ENCODE data around the gene LAG3.

Gene LAG3

GRCh38 chr12:6817098-6817497 is 44.8 kb downstream of the LAG3 start:
- intact Hi-C loops (cut with DNase I) = no loop called here
- no peak for DNase-seq

DNA sequence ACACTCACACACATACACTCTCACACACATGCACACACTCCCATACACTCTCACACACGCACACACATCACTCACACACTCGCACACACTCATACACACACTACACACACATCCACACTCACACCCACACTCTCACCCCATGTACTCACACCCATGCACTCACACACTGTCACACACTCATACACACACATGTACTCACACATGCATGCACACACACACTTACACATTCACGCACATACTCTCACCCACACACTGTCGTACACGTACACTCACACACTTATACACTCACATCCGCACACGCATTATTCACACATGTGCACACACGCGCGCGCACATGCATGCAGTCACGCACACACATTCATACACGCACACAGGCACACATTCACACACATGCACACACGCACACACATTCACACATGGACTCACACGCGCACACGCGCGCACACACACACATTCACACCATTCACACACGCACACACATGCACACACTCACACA is 45.4 kb downstream of the LAG3 start:
- intact Hi-C loops (cut with DNase I) = no loop called here
- DNase-seq = no peak

- intact Hi-C loops (cut with DNase I) = no loop called here
- no peak for DNase-seq
These were observed 45.9 kb downstream of the LAG3 start for GRCh38 chr12:6818222-6818621.

DNA sequence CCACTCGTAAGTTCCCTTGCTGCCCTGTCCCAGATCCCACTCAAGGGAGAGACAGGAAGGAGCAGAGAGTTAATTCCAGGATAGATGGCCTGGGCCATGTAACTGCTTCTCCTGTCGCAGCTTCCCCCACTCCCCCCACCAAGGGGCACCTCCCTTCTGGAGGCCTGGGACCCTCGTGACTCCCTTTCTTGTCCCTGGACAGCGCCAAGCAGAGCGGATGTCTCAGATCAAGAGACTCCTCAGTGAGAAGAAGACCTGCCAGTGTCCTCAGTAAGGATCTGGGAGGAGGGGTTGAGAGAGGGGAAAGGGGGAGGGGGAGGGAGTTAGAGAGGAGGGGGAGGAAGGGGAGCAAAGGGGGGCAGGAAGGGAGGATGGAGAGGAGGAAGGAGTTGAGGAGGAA is 46.3 kb downstream of the LAG3 start:
- DNase-seq = no peak
- intact Hi-C loops (cut with DNase I) = no loop called here

DNA sequence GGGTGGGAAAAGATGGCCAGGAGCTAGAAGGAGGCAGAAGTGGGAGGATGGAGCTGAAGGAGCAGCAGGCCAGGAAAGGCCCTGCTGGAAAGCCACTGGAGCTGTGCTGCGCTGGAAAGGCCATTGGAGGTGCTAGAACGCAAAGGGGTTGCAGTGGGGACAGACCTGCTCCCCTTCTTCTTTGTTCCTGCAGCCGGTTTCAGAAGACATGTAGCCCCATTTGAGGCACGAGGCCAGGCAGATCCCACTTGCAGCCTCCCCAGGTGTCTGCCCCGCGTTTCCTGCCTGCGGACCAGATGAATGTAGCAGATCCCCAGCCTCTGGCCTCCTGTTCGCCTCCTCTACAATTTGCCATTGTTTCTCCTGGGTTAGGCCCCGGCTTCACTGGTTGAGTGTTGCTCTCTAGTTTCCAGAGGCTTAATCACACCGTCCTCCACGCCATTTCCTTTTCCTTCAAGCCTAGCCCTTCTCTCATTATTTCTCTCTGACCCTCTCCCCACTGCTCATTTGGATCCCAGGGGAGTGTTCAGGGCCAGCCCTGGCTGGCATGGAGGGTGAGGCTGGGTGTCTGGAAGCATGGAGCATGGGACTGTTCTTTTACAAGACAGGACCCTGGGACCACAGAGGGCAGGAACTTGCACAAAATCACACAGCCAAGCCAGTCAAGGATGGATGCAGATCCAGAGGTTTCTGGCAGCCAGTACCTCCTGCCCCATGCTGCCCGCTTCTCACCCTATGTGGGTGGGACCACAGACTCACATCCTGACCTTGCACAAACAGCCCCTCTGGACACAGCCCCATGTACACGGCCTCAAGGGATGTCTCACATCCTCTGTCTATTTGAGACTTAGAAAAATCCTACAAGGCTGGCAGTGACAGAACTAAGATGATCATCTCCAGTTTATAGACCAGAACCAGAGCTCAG is 47.0 kb downstream of the LAG3 start:
- no peak for DNase-seq
- intact Hi-C loops (cut with DNase I) = loop anchor here (5.0 kb wide), 1 partner anchor 37 kb away; no protein-coding TSS in a partner anchor

GRCh38 chr12:6820166-6820565 is 47.8 kb downstream of the LAG3 start:
- intact Hi-C loops (cut with DNase I) = loop anchor here (5.0 kb wide), 1 partner anchor 38 kb away; no protein-coding TSS in a partner anchor
- no peak for DNase-seq

DNA sequence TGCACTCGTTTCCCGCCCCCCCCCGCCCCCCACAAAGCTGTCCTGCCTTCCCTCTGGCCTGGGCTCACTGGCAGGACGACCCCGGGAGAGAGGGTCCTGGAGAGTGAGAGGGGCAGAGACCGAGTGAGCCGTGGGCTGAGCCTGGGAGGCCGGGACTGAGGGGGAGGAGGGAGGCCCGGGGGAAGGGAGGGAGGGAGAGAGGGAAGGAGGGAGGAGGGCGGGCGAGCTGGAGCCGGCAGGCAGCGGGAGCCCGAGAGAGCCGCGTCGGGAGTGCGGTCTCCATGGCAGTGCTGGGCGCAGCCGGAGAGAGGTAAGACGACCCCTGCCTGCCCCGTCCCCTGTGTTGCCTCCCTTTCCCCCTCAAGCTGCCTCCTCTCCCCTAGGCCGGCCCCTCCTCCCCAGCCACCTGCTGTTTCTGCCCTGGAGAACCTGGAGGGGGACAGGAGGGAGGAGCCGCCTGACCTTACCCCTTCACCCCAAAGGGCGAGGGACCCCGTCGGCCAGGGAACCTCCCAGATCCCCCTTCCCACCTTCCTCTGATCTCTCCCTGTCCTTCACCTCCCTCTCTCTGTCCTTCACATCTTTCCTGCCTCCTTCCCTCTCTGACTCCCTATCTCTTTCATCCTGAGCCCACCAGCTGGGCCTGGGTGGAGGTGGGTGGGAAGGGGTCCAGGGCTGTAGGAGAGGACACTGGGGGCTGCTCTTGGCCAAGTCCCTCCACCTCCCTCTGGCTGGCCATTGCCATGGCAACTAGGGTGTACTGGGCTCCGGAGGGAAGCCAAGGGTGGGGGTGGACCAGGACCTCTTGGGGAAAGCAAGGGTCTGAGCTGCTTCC is 49.5 kb downstream of the LAG3 start, which contains the start of gene GPR162:
Gene GPR162 (plus strand): TSS at position 231 of the 835 bp plus-strand sequence. CDS start 2,078 bp downstream, outside the sequence.
- intact Hi-C loops (cut with DNase I) = loop anchor here (5.0 kb wide), 1 partner anchor 40 kb away; no protein-coding TSS in a partner anchor
- peak in 36 of 42 donors; percentile 38 to 79 (median 54) for DNase-seq

GRCh38 chr12:6822426-6823135 is 50.3 kb downstream of the LAG3 start:
- intact Hi-C loops (cut with DNase I) = loop anchor here (5.0 kb wide), 1 partner anchor 40 kb away; no protein-coding TSS in a partner anchor
- peak in 4 of 42 donors; percentile 16 to 62 (median 42) for DNase-seq

- no peak for DNase-seq
- intact Hi-C loops (cut with DNase I) = loop anchor here (5.0 kb wide), 1 partner anchor 41 kb away; no protein-coding TSS in a partner anchor
These were observed 51.1 kb downstream of the LAG3 start for GRCh38 chr12:6823182-6824084.

DNA sequence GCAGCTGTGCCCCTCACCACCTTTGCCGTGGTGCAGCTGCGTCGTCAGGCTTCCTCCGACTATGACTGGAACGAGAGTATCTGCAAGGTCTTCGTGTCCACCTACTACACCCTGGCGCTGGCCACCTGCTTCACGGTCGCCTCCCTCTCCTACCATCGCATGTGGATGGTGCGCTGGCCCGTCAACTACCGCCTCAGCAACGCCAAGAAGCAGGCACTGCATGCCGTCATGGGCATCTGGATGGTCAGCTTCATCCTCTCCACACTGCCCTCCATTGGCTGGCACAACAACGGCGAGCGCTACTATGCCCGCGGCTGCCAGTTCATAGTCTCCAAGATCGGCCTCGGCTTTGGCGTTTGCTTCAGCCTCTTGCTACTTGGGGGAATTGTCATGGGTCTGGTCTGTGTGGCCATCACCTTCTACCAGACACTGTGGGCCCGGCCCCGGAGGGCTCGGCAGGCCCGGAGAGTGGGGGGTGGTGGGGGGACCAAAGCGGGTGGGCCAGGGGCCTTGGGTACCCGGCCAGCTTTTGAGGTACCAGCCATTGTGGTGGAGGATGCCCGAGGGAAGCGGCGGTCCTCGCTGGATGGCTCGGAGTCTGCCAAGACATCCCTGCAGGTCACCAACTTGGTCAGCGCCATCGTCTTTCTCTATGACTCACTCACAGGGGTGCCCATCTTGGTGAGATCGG is 51.9 kb downstream of the LAG3 start:
- intact Hi-C loops (cut with DNase I) = loop anchor here (5.0 kb wide), 1 partner anchor 42 kb away; no protein-coding TSS in a partner anchor
- peak in 14 of 42 donors; percentile 19 to 53 (median 34) for DNase-seq

- DNase-seq = peak in 1 of 42 donors; percentile 10
- intact Hi-C loops (cut with DNase I) = loop anchor here (5.0 kb wide), 2 partner anchors 43 to 73 kb away; partner anchors contain the start of gene MLF2
These were observed 52.6 kb downstream of the LAG3 start for GRCh38 chr12:6824901-6825381.

- peak; percentile 67 to 96 (median 89) for DNase-seq
- intact Hi-C loops (cut with DNase I) = loop anchor here (5.0 kb wide), 1 partner anchor 73 kb away; the partner anchor contains the start of gene MLF2
These were observed 53.2 kb downstream of the LAG3 start for GRCh38 chr12:6825398-6826124.

DNA sequence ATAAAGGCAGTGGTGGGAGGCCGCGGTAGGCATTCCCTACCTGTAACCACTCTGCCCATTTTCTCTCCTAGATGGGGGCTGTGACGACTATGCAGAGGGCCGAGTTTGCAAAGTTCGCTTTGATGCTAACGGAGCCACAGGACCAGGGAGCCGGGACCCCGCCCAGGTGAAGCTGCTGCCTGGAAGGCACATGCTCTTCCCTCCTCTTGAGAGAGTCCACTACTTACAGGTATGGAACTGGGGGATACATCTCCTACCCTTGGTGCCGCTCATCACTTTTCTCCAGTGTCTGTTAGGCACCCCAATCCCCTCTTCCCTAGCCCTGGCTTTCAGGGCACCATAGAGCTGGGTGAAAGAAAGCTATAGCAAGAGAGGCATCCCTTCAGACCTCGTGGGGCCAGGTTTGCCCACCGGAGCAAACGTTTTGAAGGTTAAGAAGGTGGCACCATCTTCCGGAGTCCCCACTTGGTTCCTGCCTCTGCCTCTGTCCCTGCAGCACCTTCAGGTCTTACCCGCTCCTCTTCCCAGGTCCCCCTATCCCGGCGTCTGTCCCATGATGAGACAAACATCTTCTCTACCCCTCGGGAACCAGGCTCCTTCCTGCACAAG is 53.9 kb downstream of the LAG3 start:
- DNase-seq = no peak

DNA sequence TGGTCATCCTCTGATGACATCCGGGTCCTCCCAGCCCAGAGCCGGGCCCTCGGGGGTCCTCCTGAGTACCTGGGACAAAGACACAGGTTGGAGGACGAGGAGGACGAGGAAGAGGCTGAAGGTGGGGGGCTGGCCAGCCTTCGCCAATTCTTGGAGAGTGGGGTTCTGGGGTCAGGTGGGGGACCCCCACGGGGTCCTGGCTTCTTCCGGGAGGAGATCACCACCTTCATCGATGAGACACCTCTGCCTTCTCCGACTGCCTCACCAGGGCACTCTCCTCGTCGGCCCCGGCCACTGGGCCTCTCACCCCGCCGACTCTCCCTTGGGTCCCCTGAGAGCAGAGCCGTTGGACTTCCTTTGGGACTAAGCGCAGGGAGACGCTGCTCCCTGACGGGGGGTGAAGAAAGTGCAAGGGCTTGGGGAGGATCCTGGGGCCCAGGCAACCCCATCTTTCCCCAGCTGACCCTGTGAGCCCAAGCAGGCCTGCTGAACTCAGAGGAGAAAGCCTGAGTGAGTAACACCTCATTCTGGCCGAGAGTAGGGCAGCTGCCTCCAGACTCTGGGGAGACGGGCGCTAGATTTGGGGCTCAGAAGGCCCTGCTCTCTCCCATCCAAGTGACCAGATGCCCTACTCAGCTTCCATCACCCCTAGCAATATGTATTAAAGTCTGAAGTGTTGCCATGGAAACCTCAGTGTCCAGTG is 54.6 kb downstream of the LAG3 start:
- intact Hi-C loops (cut with DNase I) = loop anchor here (5.0 kb wide), 1 partner anchor 75 kb away; the partner anchor contains the start of gene MLF2
- no peak for DNase-seq

More for the DNA sequence above, 53.9 kb downstream of the LAG3 start:
- intact Hi-C loops (cut with DNase I) = loop anchor here (5.0 kb wide), 1 partner anchor 74 kb away; the partner anchor contains the start of gene MLF2
